GM21360 (cell line): ENCODE data around the gene PPP1R3G.

ENCODE experiments used
- ATAC-seq: cut with Tn5 transposase; IDR thresholded peaks from one replicate; pipeline ENCODE4 v1.9.1; 2021; ENCODE audit warnings: mild to moderate bottlenecking, moderate library complexity; ENCODE audit not compliant: unreplicated experiment

PPP1R3G gene

GRCh38 chr6:5091210-5092069 lies 6.3 kb downstream of the PPP1R3G start:
- ATAC-seq, result no peak

GRCh38 chr6:5093231-5094015 lies 8.3 kb downstream of the PPP1R3G start:
- no peak for ATAC-seq

GRCh38 chr6:5094327-5094726 lies 9.2 kb downstream of the PPP1R3G start:
- ATAC-seq, result no peak

- ATAC-seq, result peak; percentile 67
These were observed 10.1 kb downstream of the PPP1R3G start for GRCh38 chr6:5095236-5095635.

- no peak for ATAC-seq
These were observed 11.3 kb downstream of the PPP1R3G start for GRCh38 chr6:5096482-5096881.

GRCh38 chr6:5098501-5099270 lies 13.5 kb downstream of the PPP1R3G start:
- no peak for ATAC-seq

GRCh38 chr6:5099537-5099936 lies 14.4 kb downstream of the PPP1R3G start:
- ATAC-seq, result no peak

GRCh38 chr6:5100806-5101205 lies 15.7 kb downstream of the PPP1R3G start:
- no peak for ATAC-seq

- no peak for ATAC-seq
These were observed 17.3 kb downstream of the PPP1R3G start for GRCh38 chr6:5102267-5102970.

GRCh38 chr6:5103250-5103649 lies 18.1 kb downstream of the PPP1R3G start:
- ATAC-seq, result no peak

- ATAC-seq, result no peak
These were observed 19.5 kb downstream of the PPP1R3G start for GRCh38 chr6:5104667-5105066.

- no peak for ATAC-seq
These were observed 20.0 kb downstream of the PPP1R3G start for GRCh38 chr6:5105146-5105545.

GRCh38 chr6:5107341-5107740 lies 22.2 kb downstream of the PPP1R3G start:
- no peak for ATAC-seq

- no peak for ATAC-seq
These were observed 22.9 kb downstream of the PPP1R3G start for GRCh38 chr6:5108068-5108467.

- ATAC-seq, result no peak
These were observed 23.5 kb downstream of the PPP1R3G start for GRCh38 chr6:5108536-5109150.

GRCh38 chr6:5109436-5109835 lies 24.3 kb downstream of the PPP1R3G start:
- ATAC-seq, result no peak

- ATAC-seq, result no peak
These were observed 25.1 kb downstream of the PPP1R3G start for GRCh38 chr6:5110246-5110645.

- no peak for ATAC-seq
These were observed 26.5 kb downstream of the PPP1R3G start for GRCh38 chr6:5111626-5112025.

- no peak for ATAC-seq
These were observed 27.1 kb downstream of the PPP1R3G start for GRCh38 chr6:5112066-5112799.

- no peak for ATAC-seq
These were observed 28.0 kb downstream of the PPP1R3G start for GRCh38 chr6:5113096-5113495.
